ENCODE measurements around the gene SMIM27.

DNA sequence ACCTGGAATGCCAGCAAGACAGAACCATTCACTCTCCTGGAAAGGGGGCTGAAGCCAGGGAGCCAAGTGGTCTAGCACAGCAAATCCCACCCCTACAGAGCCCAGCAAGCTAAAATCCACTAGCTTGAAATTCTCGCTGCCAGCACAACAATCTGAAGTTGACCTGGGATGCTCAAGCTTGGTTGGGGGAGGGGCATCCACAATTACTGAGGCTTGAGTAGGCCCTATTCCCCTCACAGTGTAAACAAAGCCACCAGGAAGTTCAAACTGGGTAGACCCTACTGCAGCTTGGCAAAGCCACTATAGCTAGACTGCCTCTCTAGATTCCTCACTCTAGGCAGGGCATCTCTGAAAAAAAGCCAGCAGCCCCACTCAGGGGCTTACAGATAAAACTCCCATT, 43.4 kb upstream of the SMIM27 start:
- TF ChIP-seq, protein P1, sequence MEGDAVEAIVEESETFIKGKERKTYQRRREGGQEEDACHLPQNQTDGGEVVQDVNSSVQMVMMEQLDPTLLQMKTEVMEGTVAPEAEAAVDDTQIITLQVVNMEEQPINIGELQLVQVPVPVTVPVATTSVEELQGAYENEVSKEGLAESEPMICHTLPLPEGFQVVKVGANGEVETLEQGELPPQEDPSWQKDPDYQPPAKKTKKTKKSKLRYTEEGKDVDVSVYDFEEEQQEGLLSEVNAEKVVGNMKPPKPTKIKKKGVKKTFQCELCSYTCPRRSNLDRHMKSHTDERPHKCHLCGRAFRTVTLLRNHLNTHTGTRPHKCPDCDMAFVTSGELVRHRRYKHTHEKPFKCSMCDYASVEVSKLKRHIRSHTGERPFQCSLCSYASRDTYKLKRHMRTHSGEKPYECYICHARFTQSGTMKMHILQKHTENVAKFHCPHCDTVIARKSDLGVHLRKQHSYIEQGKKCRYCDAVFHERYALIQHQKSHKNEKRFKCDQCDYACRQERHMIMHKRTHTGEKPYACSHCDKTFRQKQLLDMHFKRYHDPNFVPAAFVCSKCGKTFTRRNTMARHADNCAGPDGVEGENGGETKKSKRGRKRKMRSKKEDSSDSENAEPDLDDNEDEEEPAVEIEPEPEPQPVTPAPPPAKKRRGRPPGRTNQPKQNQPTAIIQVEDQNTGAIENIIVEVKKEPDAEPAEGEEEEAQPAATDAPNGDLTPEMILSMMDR (IDR thresholded peaks at IDR 0.05) = no peak
- TF ChIP-seq POLR2A (IDR thresholded peaks at IDR 0.05) = no peak

Measured in esophagus squamous epithelium (tissue), 4 donors.